Fibroblast of lung (primary cell): ENCODE data around the gene JUN. TPM values are rescaled to one million over a fixed set of nuclear protein-coding genes. Genes with fewer than 3 reads are reported as not detected.
"Not testable (repeated sequence)": the region's sequence is repeated elsewhere in the genome, so short reads cannot be mapped to it uniquely, and the experiment has no call there.

Experiments
- DNase-seq, 2 donors: peaks; one replicate each; pipeline versions ENCODE4 v3.0.0 to v3.0.0-alpha.2; 2010; ENCODE audit warnings: low read depth in 2 of 2
- H2AFZ ChIP-seq: 2 replicates; pipeline ENCODE4 v1.5.1; 2012; ENCODE audit warnings: low read length, control low read depth, inconsistent platforms
- H3K27ac ChIP-seq: 2 replicates; pipeline ENCODE4 v1.5.1; 2011; ENCODE audit warnings: low read length, control low read depth; ENCODE audit not compliant: insufficient read depth
- H3K27me3 ChIP-seq: 2 replicates; pipeline ENCODE4 v1.5.1; 2011; ENCODE audit warnings: mild to moderate bottlenecking, low read length; ENCODE audit not compliant: control insufficient read depth, insufficient read depth
- H3K36me3 ChIP-seq: 2 replicates; pipeline ENCODE4 v1.5.1; 2011; ENCODE audit warnings: low read length; ENCODE audit not compliant: control insufficient read depth, insufficient read depth
- H3K4me1 ChIP-seq: 2 replicates; pipeline ENCODE4 v1.5.1; 2011; ENCODE audit warnings: low read length; ENCODE audit not compliant: control insufficient read depth, insufficient read depth; ENCODE audit errors: extremely low read depth
- H3K4me2 ChIP-seq: 2 replicates; pipeline ENCODE4 v1.5.1; 2011; ENCODE audit warnings: low read length, control low read depth; ENCODE audit not compliant: insufficient read depth; ENCODE audit errors: extremely low read depth
- H3K4me3 ChIP-seq, 4 experiments: fragments of 200-600 bp in 1 of 4; sonication (generic) in 1 of 4; replicated peaks in 1 of 4; 2 replicates each; pipeline ENCODE4 v1.5.1; 2011 to 2016; ENCODE audit warnings: low read length in 4 of 4, low read depth in 3 of 4, mild to moderate bottlenecking in 3 of 4, control low read depth in 2 of 4, inconsistent platforms in 1 of 4, mixed read lengths in 1 of 4; ENCODE audit not compliant: insufficient read depth in 1 of 4; ENCODE audit errors: control extremely low read depth in 1 of 4
- H3K79me2 ChIP-seq: 2 replicates; pipeline ENCODE4 v1.5.1; 2012; ENCODE audit warnings: mild to moderate bottlenecking, low read length, inconsistent platforms; ENCODE audit not compliant: control insufficient read depth, insufficient read depth
- H3K9ac ChIP-seq: 2 replicates; pipeline ENCODE4 v1.5.1; 2011; ENCODE audit warnings: mild to moderate bottlenecking, low read length, control low read depth; ENCODE audit not compliant: insufficient read depth
- H3K9me3 ChIP-seq: 2 replicates; pipeline ENCODE4 v1.5.1; 2012; ENCODE audit warnings: low read depth, low read length; ENCODE audit not compliant: control insufficient read depth, insufficient read depth
- H4K20me1 ChIP-seq: 2 replicates; pipeline ENCODE4 v1.5.1; 2011; ENCODE audit warnings: low read length; ENCODE audit not compliant: control insufficient read depth, insufficient read depth; ENCODE audit errors: extremely low read depth
- EZH2 ChIP-seq: IDR thresholded peaks from 2 replicates; pipeline ENCODE4 v1.5.1; 2012; ENCODE audit warnings: low read length, control low read depth, mild to moderate bottlenecking; ENCODE audit errors: missing control alignments
- polyA plus RNA-seq, 2 donors: library from polyadenylated mRNA; depleted of rRNA in 1 of 2; stranded (reverse) in 1 of 2; unstranded in 1 of 2; fragments of >200 nt; gene quantifications; 2 replicates each; pipeline ENCODE4 v1.2.1, GENCODE V29; 2011 to 2012; ENCODE audit warnings: missing spikeins in 1 of 2
- total RNA-seq: library from RNA; depleted of rRNA; stranded (reverse); fragments of >200 nt; gene quantifications from 2 replicates; pipeline ENCODE4 v1.2.1, GENCODE V29; 2014
- TF ChIP-seq, protein P1 (sequence below), 2 donors: IDR thresholded peaks in 1 of 2; conservative IDR thresholded peaks in 1 of 2; 1 replicate in 1 of 2; 2 replicates in 1 of 2; pipeline ENCODE4 v1.5.1; 2011 to 2012; ENCODE audit warnings: low read length in 2 of 2, control low read depth in 1 of 2, inconsistent platforms in 1 of 2, low read depth in 1 of 2, mild to moderate bottlenecking in 1 of 2

The JUN gene
- total and polyA plus RNA-seq, 2 donors (not counting 1 experiment from before 2014, with no cell fraction given), result 22.6 to 145 TPM

DNA sequence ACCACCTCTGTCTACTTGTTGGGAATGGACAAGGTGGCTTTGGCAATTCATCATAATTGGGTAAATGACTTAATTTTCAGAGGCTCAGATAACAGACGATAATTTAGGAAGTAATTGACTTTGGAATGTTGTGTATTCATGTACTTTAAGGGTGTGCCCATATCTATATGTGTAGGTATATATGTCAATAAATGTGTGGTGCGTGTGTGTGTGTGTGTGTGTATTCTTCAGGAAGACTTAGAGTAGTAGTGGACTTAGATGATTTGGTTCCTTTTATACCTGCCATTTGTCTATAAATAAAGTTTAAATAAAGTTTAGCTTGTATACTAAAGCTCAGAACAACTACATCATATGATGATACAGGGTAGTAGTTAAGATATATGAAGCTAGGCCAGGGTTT is 20.0 kb upstream of the JUN start:
- Histone ChIP-seq H3K79me2 (no peaks in the 10 kb centered on the region), H3K4me3 (no peak overlapping the region), H3K9me3 (no peaks in the 10 kb centered on the region), H3K4me1 (no peaks in the 10 kb centered on the region), H3K36me3 (no peaks in the 10 kb centered on the region), H4K20me1 (no peaks in the 10 kb centered on the region), H3K27ac (no peak overlapping the region), H3K9ac (no peak overlapping the region), H3K4me2 (no peak overlapping the region), H3K27me3 (no peaks in the 10 kb centered on the region), H2AFZ (no peak overlapping the region)
- DNase-seq, result no peak
- TF ChIP-seq, protein P1, sequence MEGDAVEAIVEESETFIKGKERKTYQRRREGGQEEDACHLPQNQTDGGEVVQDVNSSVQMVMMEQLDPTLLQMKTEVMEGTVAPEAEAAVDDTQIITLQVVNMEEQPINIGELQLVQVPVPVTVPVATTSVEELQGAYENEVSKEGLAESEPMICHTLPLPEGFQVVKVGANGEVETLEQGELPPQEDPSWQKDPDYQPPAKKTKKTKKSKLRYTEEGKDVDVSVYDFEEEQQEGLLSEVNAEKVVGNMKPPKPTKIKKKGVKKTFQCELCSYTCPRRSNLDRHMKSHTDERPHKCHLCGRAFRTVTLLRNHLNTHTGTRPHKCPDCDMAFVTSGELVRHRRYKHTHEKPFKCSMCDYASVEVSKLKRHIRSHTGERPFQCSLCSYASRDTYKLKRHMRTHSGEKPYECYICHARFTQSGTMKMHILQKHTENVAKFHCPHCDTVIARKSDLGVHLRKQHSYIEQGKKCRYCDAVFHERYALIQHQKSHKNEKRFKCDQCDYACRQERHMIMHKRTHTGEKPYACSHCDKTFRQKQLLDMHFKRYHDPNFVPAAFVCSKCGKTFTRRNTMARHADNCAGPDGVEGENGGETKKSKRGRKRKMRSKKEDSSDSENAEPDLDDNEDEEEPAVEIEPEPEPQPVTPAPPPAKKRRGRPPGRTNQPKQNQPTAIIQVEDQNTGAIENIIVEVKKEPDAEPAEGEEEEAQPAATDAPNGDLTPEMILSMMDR (conservative IDR thresholded peaks at IDR 0.05 in 1 of 2, IDR thresholded peaks at IDR 0.05 in 1 of 2; ENCODE audit: low read depth in 1 of 2, low read length in 2 of 2), result no peak
- TF ChIP-seq EZH2, result no peak

DNA sequence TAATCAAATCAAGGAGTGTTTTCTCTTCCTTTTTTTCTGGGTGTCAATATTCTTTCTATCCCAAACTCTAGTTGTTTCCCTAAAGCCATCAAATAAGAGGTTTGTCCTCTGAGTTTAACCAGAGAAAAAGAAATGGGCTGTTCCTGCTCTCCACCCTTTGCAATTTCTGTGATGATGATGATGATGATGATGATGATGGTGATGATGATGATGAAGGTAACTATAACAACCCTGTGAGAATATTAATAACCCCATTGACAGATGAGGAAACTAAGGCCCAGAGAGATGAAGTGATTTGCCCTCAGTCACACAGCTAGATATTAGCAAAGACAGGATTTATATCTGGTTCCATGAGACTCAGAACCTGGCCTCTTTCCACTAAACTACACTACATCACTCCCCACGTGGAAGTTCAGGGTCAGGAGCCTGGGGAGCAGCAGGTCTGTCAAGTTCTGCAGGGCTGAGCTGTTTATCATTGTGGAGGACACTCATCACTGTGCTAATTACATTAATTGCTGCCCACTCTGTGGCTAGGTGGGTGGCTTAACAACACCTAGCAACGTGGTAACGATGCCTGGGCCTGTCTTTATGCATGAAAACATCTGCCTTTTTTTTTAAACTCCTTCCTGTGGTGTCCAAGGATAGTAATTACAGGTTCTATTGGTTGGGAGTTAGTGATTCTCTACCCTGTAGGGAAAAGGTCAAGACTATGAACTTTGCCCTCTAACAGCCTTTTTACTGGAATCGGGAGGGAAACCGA is 19.0 kb upstream of the JUN start:
- Histone ChIP-seq H3K27ac (no peak overlapping the region), H3K4me1 (no peaks in the 10 kb centered on the region), H3K4me2 (no peak overlapping the region), H3K36me3 (no peaks in the 10 kb centered on the region), H3K79me2 (no peaks in the 10 kb centered on the region), H3K4me3 (no peak overlapping the region), H3K27me3 (no peaks in the 10 kb centered on the region), H4K20me1 (no peaks in the 10 kb centered on the region), H2AFZ (no peak overlapping the region), H3K9me3 (no peaks in the 10 kb centered on the region), H3K9ac (no peak overlapping the region)
- no peak for DNase-seq
- TF ChIP-seq, protein P1 (conservative IDR thresholded peaks at IDR 0.05 in 1 of 2, IDR thresholded peaks at IDR 0.05 in 1 of 2; ENCODE audit: low read depth in 1 of 2, low read length in 2 of 2), result no peak
- no peak for TF ChIP-seq EZH2

DNA sequence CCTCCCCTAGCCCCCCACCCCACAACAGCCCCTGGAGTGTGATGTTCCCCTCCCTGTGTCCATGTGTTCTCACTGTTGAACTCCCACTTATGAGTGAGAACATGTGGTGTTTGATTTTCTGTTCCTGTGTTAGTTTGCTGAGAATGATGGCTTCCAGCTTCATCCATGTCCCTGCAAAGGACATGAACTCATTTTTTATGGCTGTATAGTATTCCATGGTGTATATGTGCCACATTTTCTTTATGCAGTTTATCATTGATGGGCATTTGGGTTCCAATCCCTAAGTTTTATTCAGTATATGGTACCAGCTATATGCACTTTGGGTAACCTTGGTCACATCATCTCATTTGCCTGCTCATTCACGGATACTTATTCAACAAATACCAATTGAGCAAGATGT is 17.4 kb upstream of the JUN start:
- H4K20me1 ChIP-seq, H3K4me2 ChIP-seq, H3K36me3 ChIP-seq, H3K79me2 ChIP-seq, H3K4me3 ChIP-seq, H3K4me1 ChIP-seq, H3K9me3 ChIP-seq, H3K27me3 ChIP-seq, DNase-seq, H3K27ac ChIP-seq, H3K9ac ChIP-seq, H2AFZ ChIP-seq: not testable (repeated sequence)
